ENCODE data around the gene MTG2. TPM values are rescaled to one million over a fixed set of nuclear protein-coding genes. Genes with fewer than 3 reads are reported as not detected.

MTG2 gene
- total and polyA plus RNA-seq, 2 of the 4 experiments (the other 2 are of a cell fraction): 11.5 to 25.2 TPM

GRCh38 chr20:62156592-62157386, 26.0 kb upstream of the MTG2 start (continued):
- no peak for TF ChIP-seq MXI1 (IDR thresholded peaks at IDR 0.05; ENCODE audit: borderline replicate concordance, low read depth, low read length)

GRCh38 chr20:62157387-62158087, 25.3 kb upstream of the MTG2 start:
- Histone ChIP-seq H3K36me3 (ENCODE audit: control insufficient read depth, insufficient read depth, low read length) (peaks cover 31% of the 10 kb centered on the region), H2BK5ac (ENCODE audit: low read depth, low read length, poor library complexity, severe bottlenecking) (no peak overlapping the region), H2BK120ac (ENCODE audit: low read depth, low read length) (no peak overlapping the region), H3K27ac (ENCODE audit: insufficient read depth, low read length) (no peak overlapping the region), H3K18ac (ENCODE audit: low read depth, low read length) (no peak overlapping the region), H3K4ac (ENCODE audit: low read depth, low read length) (no peak overlapping the region), H2BK15ac (ENCODE audit: low read depth, low read length) (no peak overlapping the region), H3K9ac (ENCODE audit: low read depth, low read length) (no peak overlapping the region), H2AK5ac (ENCODE audit: low read depth, low read length) (no peak overlapping the region), H4K5ac (ENCODE audit: low read depth, low read length) (no peak overlapping the region), H3K27me3 (ENCODE audit: control insufficient read depth, insufficient read depth, low read length) (no peaks in the 10 kb centered on the region), H3K79me1 (ENCODE audit: low read depth in 1 of 2, low read length in 2 of 2) (peaks cover 10 to 80% of the 10 kb centered on the region in 2 experiments), H2BK20ac (ENCODE audit: low read depth, low read length) (no peak overlapping the region), H3K4me1 (ENCODE audit: control insufficient read depth, insufficient read depth, low read length) (peaks cover 7% of the 10 kb centered on the region), H3K9me3 (ENCODE audit: control insufficient read depth, insufficient read depth, low read length) (no peaks in the 10 kb centered on the region), H3K9me1 (ENCODE audit: insufficient read depth, low read length) (peaks cover 16% of the 10 kb centered on the region; the same call in 1 of the 2 replicates), H3K4me2 (ENCODE audit: low read depth, low read length) (no peak overlapping the region), H4K8ac (ENCODE audit: low read depth in 2 of 2, low read length in 2 of 2) (no peak overlapping the region), H3K14ac (replicated peaks; ENCODE audit: low read depth, low read length) (no peak overlapping the region), H4K91ac (ENCODE audit: insufficient read depth, low read depth, low read length) (no peak overlapping the region), H3K23ac (ENCODE audit: low read depth, low read length) (no peak overlapping the region), H2AK9ac (replicated peaks; ENCODE audit: low read depth, low read length, poor library complexity) (peak overlapping the region; percentile 65), H3K56ac (ENCODE audit: extremely low read depth, insufficient read depth, low read length) (no peak overlapping the region), H4K20me1 (ENCODE audit: insufficient read depth, low read length) (peaks cover 70% of the 10 kb centered on the region), H2AFZ (replicated peaks; ENCODE audit: low read length, poor library complexity) (no peak overlapping the region), H3K4me3 (ENCODE audit: insufficient read depth, low read depth, low read length) (no peak overlapping the region)
- DNase-seq (no peak), ATAC-seq (ENCODE audit: low read depth) (no peak)
- intact Hi-C loops (cut with micrococcal nuclease) (no loop called here), in situ Hi-C loops (cut with MboI; ENCODE audit: low sequenced_read_pairs) (no loop called here), dilution Hi-C loops (cut with HindIII; ENCODE audit: low sequenced_read_pairs, unreplicated experiment) (no loop called here)
- no TSS peak for BruUV-seq (replicated peaks)
- ChIA-PET CTCF (no interaction called here), POLR2A (ENCODE audit: unreplicated experiment) (no interaction called here)
- 81% methylated on average over 10 of the region's 25 CpGs; no CpG with 5 or more reads in 1 of the 2 experiments for whole genome bisulfite sequencing, 2 experiments (ENCODE audit: extremely low coverage in 2 of 2, insufficient read length in 1 of 2)
- TF ChIP-seq POLR2A (IDR thresholded peaks at IDR 0.05; ENCODE audit: low read depth, low read length): no peak
- TF ChIP-seq RAD21 (IDR thresholded peaks at IDR 0.05; ENCODE audit: low read length): no peak
- TF ChIP-seq CHD1 (IDR thresholded peaks at IDR 0.05; ENCODE audit: low read depth, low read length): no peak
- no peak for TF ChIP-seq BHLHE40 (IDR thresholded peaks at IDR 0.05; ENCODE audit: low read depth, low read length)

Measured in IMR-90 (cell line).